ENCODE measurements around the gene CALHM1.

- no peak for TF ChIP-seq BHLHE40 (IDR thresholded peaks at IDR 0.05; ENCODE audit: borderline replicate concordance)
- no peak for TF ChIP-seq ELF4 (IDR thresholded peaks at IDR 0.05)
- TF ChIP-seq TARDBP (IDR thresholded peaks at IDR 0.05): no peak
- no peak for TF ChIP-seq L3MBTL2 (conservative IDR thresholded peaks at IDR 0.05)
- TF ChIP-seq FOXA1 (IDR thresholded peaks at IDR 0.05): no peak
These were observed 7.4 kb downstream of the CALHM1 start for GRCh38 chr10:103451091-103451813.
